ENCODE measurements around the gene ASB13. TPM values are rescaled to one million over a fixed set of nuclear protein-coding genes. Genes with fewer than 3 reads are reported as not detected.

ASB13 gene
- total and polyA plus RNA-seq, 10 of the 15 experiments (the other 5 are each of a cell fraction or from before 2014, with no cell fraction given): 0.02 to 0.59 (median 0.10) TPM; not detected in 2

GRCh38 chr10:5633166-5633749 is 33.1 kb downstream of the ASB13 start (continued):
- TF ChIP-seq, protein P1, sequence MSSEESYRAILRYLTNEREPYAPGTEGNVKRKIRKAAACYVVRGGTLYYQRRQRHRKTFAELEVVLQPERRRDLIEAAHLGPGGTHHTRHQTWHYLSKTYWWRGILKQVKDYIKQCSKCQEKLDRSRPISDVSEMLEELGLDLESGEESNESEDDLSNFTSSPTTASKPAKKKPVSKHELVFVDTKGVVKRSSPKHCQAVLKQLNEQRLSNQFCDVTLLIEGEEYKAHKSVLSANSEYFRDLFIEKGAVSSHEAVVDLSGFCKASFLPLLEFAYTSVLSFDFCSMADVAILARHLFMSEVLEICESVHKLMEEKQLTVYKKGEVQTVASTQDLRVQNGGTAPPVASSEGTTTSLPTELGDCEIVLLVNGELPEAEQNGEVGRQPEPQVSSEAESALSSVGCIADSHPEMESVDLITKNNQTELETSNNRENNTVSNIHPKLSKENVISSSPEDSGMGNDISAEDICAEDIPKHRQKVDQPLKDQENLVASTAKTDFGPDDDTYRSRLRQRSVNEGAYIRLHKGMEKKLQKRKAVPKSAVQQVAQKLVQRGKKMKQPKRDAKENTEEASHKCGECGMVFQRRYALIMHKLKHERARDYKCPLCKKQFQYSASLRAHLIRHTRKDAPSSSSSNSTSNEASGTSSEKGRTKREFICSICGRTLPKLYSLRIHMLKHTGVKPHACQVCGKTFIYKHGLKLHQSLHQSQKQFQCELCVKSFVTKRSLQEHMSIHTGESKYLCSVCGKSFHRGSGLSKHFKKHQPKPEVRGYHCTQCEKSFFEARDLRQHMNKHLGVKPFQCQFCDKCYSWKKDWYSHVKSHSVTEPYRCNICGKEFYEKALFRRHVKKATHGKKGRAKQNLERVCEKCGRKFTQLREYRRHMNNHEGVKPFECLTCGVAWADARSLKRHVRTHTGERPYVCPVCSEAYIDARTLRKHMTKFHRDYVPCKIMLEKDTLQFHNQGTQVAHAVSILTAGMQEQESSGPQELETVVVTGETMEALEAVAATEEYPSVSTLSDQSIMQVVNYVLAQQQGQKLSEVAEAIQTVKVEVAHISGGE (CRISPR knock-in tag; IDR thresholded peaks at IDR 0.05): no peak
- no peak for TF ChIP-seq RELB (IDR thresholded peaks at IDR 0.05; ENCODE audit: low read depth)

GRCh38 chr10:5632446-5632845 is 33.9 kb downstream of the ASB13 start:
- ChIA-PET SMC1A (ENCODE audit: uncharacterized antibody, unreplicated experiment) (interaction anchor here (0.6 to 1.2 kb wide), 2 partner anchors 38 to 199 kb away, joined by 3 to 4 read pairs; no protein-coding TSS in a partner anchor), RAD21 (ENCODE audit: unreplicated experiment) (no interaction called here), CTCF (interaction anchor here (2.9 to 21.3 kb wide), 2 partner anchors 10 to 192 kb away, joined by 15 to 535 read pairs; no protein-coding TSS in a partner anchor), POLR2A (no interaction called here)
- no peak for FAIRE-seq
- DNase-seq (ENCODE audit: low read depth, low spot score): no peak
- Histone ChIP-seq H3K9ac (ENCODE audit: control insufficient read depth, insufficient read depth, low read length) (no peak overlapping the region), H3K4me3 (no peak overlapping the region), H3K79me2 (ENCODE audit: control insufficient read depth, insufficient read depth, low read length) (no peaks in the 10 kb centered on the region), H3K27ac (ENCODE audit: control insufficient read depth, insufficient read depth) (no peak overlapping the region), H4K20me1 (ENCODE audit: control insufficient read depth, insufficient read depth) (no peaks in the 10 kb centered on the region), H3K4me1 (ENCODE audit: control insufficient read depth, insufficient read depth, low read length) (peaks cover 8% of the 10 kb centered on the region), H3K27me3 (replicated peaks in 1 of 2; ENCODE audit: control insufficient read depth in 2 of 2, insufficient read depth in 2 of 2, low read length in 1 of 2) (peaks cover 3 to 5% of the 10 kb centered on the region in 2 experiments; a peak in 3 of 4 replicates), H3K4me2 (ENCODE audit: control insufficient read depth, insufficient read depth) (no peak overlapping the region), H3K9me3 (replicated peaks; ENCODE audit: control insufficient read depth, insufficient read depth, low read length) (no peaks in the 10 kb centered on the region), H3K36me3 (ENCODE audit: control insufficient read depth in 2 of 2, insufficient read depth in 2 of 2, low read length in 1 of 2) (no peaks in the 10 kb centered on the region), H2AFZ (ENCODE audit: control insufficient read depth, low read depth, low read length) (no peak overlapping the region)
- 29% methylated on average over 4 of the region's 4 CpGs for WGBS (ENCODE audit: insufficient coverage, insufficient replicate concordance, low lambda C conversion rate, missing lambda C conversion rate)
- TF ChIP-seq FOS (IDR thresholded peaks at IDR 0.05; ENCODE audit: borderline replicate concordance, extremely low read depth, insufficient read length) (no peak), SP1 (IDR thresholded peaks at IDR 0.05; ENCODE audit: low read depth, low read length) (no peak), TAF1 (IDR thresholded peaks at IDR 0.05; ENCODE audit: borderline replicate concordance, low read depth, low read length) (no peak), SMAD5 (IDR thresholded peaks at IDR 0.05; ENCODE audit: low read depth) (no peak), CBFB (IDR thresholded peaks at IDR 0.05; ENCODE audit: low read depth) (no peak), CHD2 (IDR thresholded peaks at IDR 0.05; ENCODE audit: borderline replicate concordance, low read depth, low read length) (no peak), NFYB (IDR thresholded peaks at IDR 0.05; ENCODE audit: insufficient read depth, low read depth, low read length) (no peak), SMC3 (IDR thresholded peaks at IDR 0.05; ENCODE audit: borderline replicate concordance, low read length) (no peak), YBX1 (IDR thresholded peaks at IDR 0.05) (no peak)
- in situ Hi-C loops (cut with MboI): no loop called here
- BruUV-seq (replicated peaks): no TSS peak
- intact Hi-C loops (cut with micrococcal nuclease; ENCODE audit: unreplicated experiment): no loop called here
- no peak for ATAC-seq
